NCI-H460 (cell line): ENCODE measurements around the gene MICU2. TPM values are rescaled to one million over a fixed set of nuclear protein-coding genes. Genes with fewer than 3 reads are reported as not detected.

Experiments used
- DNase-seq: peaks from one replicate; pipeline ENCODE4 v3.0.0-alpha.2; 2016; ENCODE audit warnings: low read depth; ENCODE audit errors: extremely low read depth
- small RNA-seq, 2 experiments: library from RNA; depleted of rRNA; stranded (forward); fragments of <200 nt; gene quantifications; one replicate each; pipeline ENCODE3, GENCODE V24; 2014
- total RNA-seq: library from RNA; depleted of rRNA; stranded (reverse); fragments of >200 nt; shearing (Covaris generic); gene quantifications from 2 replicates; pipeline ENCODE4 v1.2.3, GENCODE V29; 2014; rRNA removed

The MICU2 gene
- total RNA-seq, 1 experiment from 2014 or later = 41.7 TPM

DNA sequence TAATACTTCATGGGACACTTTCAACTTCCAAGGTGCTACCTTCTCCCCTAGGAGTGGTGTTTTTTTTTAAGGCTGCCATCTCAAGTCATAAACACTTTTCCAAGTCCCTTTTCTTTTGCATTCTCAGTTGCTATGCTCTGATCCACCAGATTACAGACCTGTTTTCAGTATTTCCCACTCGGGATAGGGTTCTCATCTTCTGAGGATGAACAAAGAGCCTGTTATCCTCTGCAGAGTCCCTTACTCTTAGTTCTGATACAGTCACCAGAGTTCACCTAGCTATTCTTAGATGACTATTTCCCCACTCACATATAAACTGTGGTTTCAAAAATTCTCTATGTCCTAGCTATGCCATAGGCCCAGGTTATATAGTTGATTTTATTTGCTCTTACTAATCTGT is 160.8 kb downstream of the MICU2 start:
- no peak for DNase-seq

Small RNAs within 50 kb of the gene (small RNA-seq; reads per million reads assigned to genes)
- 0 reads per million in 2 experiments for gene RNU6-59P

Other genes starting within 250 kb of the MICU2 start
- gene ZDHHC20, start 144.9 kb downstream of the MICU2 start, total RNA-seq = 39.2 and 42.2 TPM in 2 replicates
- gene FGF9, start 66.9 kb upstream of the MICU2 start, total RNA-seq = not detected in 2 replicates